GM23338 (cell line): ENCODE data around the gene IL20RB. TPM values are rescaled to one million over a fixed set of nuclear protein-coding genes. Genes with fewer than 3 reads are reported as not detected.

Experiments
- ATAC-seq: fragments of 200-7000 bp; cut with Tn5 transposase; 3 replicates; pipeline ENCODE4 v1.9.1; 2020
- DNase-seq: peaks from one replicate; pipeline ENCODE4 v3.0.0-alpha.2; 2015; ENCODE audit warnings: low spot score
- H2AFZ ChIP-seq: fragments of 200-600 bp; sonication (generic); 2 replicates; pipeline ENCODE4 v1.8.0; 2016; ENCODE audit warnings: antibody characterized with exemption, mild to moderate bottlenecking, moderate library complexity
- H3F3A ChIP-seq: fragments of 200-600 bp; sonication (generic); replicated peaks from 2 replicates; pipeline ENCODE4 v1.8.0; 2017; ENCODE audit warnings: antibody characterized with exemption, mixed run types, low read depth
- H3K27ac ChIP-seq: fragments of 200-600 bp; sonication (generic); 2 replicates; pipeline ENCODE4 v1.6.1; 2016; ENCODE audit warnings: low read depth
- H3K27me3 ChIP-seq: fragments of 200-600 bp; sonication (generic); 2 replicates; pipeline ENCODE4 v1.8.0; 2016; ENCODE audit warnings: mild to moderate bottlenecking, mixed run types, moderate library complexity; ENCODE audit not compliant: insufficient read depth
- H3K36me3 ChIP-seq: fragments of 200-600 bp; sonication (generic); 2 replicates; pipeline ENCODE4 v1.8.0; 2016; ENCODE audit warnings: mild to moderate bottlenecking; ENCODE audit not compliant: insufficient read depth
- H3K4me1 ChIP-seq: fragments of 200-600 bp; sonication (generic); 2 replicates; pipeline ENCODE4 v1.8.0; 2016; ENCODE audit warnings: mild to moderate bottlenecking, moderate library complexity; ENCODE audit not compliant: insufficient read depth
- H3K4me2 ChIP-seq: fragments of 200-600 bp; sonication (generic); 2 replicates; pipeline ENCODE4 v1.7.1; 2017; ENCODE audit warnings: mixed run types
- H3K4me3 ChIP-seq: fragments of 200-600 bp; sonication (generic); 2 replicates; pipeline ENCODE4 v1.6.1; 2016; ENCODE audit warnings: mixed run types
- H3K79me2 ChIP-seq: fragments of 200-600 bp; sonication (generic); replicated peaks from 2 replicates; pipeline ENCODE4 v1.8.0; 2017; ENCODE audit warnings: mild to moderate bottlenecking; ENCODE audit not compliant: insufficient read depth
- H3K9me2 ChIP-seq: fragments of 200-600 bp; sonication (generic); 2 replicates; pipeline ENCODE4 v1.8.0; 2017; ENCODE audit not compliant: insufficient read depth
- H4K20me1 ChIP-seq: fragments of 200-600 bp; sonication (generic); replicated peaks from 2 replicates; pipeline ENCODE4 v1.8.0; 2017; ENCODE audit warnings: mild to moderate bottlenecking; ENCODE audit not compliant: insufficient read depth
- H3K27ac Mint-ChIP-seq: 2 replicates; pipeline ENCODE4 v1.8.0; 2020; ENCODE audit warnings: inconsistent platforms, mild to moderate bottlenecking, moderate library complexity, mixed read lengths
- H3K27me3 Mint-ChIP-seq: 3 replicates; pipeline ENCODE4 v1.8.0; 2022; ENCODE audit warnings: low read depth, mild to moderate bottlenecking, moderate library complexity, mixed read lengths, inconsistent platforms; ENCODE audit not compliant: insufficient read depth, poor library complexity
- H3K36me3 Mint-ChIP-seq: 3 replicates; pipeline ENCODE4 v1.8.0; 2021; ENCODE audit warnings: low read depth, mild to moderate bottlenecking, inconsistent platforms, moderate library complexity, mixed read lengths
- H3K4me1 Mint-ChIP-seq: 3 replicates; pipeline ENCODE4 v1.8.0; 2020; ENCODE audit warnings: mild to moderate bottlenecking, inconsistent platforms, mixed read lengths
- H3K4me3 Mint-ChIP-seq: 3 replicates; pipeline ENCODE4 v1.8.0; 2021; ENCODE audit warnings: moderate library complexity, mild to moderate bottlenecking, inconsistent platforms, mixed read lengths
- H3K9me3 Mint-ChIP-seq: 3 replicates; pipeline ENCODE4 v1.8.0; 2020; ENCODE audit warnings: moderate library complexity, mild to moderate bottlenecking, inconsistent platforms, mixed read lengths
- CREB1 ChIP-seq: fragments of 250-450 bp; sonication (Bioruptor Pico); IDR thresholded peaks from 2 replicates; pipeline ENCODE4 v1.5.0; 2020; ENCODE audit warnings: low read depth, mild to moderate bottlenecking, moderate library complexity
- EZH2 ChIP-seq: fragments of 200-600 bp; sonication (generic); IDR thresholded peaks from one replicate; pipeline ENCODE4 v1.8.0; 2017; ENCODE audit warnings: antibody characterized with exemption, mild to moderate bottlenecking, low read depth; ENCODE audit not compliant: unreplicated experiment
- EZH2phosphoT487 ChIP-seq: fragments of 200-600 bp; sonication (generic); IDR thresholded peaks from one replicate; pipeline ENCODE4 v1.8.1; 2018; ENCODE audit warnings: antibody characterized with exemption; ENCODE audit not compliant: unreplicated experiment
- JUNB ChIP-seq: IDR thresholded peaks from one replicate; pipeline ENCODE4 v1.6.1; 2016; ENCODE audit warnings: antibody characterized with exemption; ENCODE audit not compliant: unreplicated experiment
- NANOG ChIP-seq: IDR thresholded peaks from 2 replicates; pipeline ENCODE4 v1.6.1; 2016; ENCODE audit warnings: antibody characterized with exemption, borderline replicate concordance
- POLR2AphosphoS5 ChIP-seq: IDR thresholded peaks from 2 replicates; pipeline ENCODE4 v1.6.1; 2016; ENCODE audit warnings: antibody characterized with exemption, low read depth
- STAT1 ChIP-seq: IDR thresholded peaks from one replicate; pipeline ENCODE4 v1.6.1; 2016; ENCODE audit warnings: antibody characterized with exemption; ENCODE audit not compliant: unreplicated experiment
- ZNF114 ChIP-seq: fragments of 250-450 bp; sonication (Bioruptor Pico); IDR thresholded peaks from 2 replicates; pipeline ENCODE4 v1.5.0; 2020; ENCODE audit warnings: mild to moderate bottlenecking, moderate library complexity
- ZNF331 ChIP-seq: fragments of 250-450 bp; sonication (Bioruptor Pico); IDR thresholded peaks from 2 replicates; pipeline ENCODE4 v1.5.0; 2020; ENCODE audit warnings: low read depth, mild to moderate bottlenecking, moderate library complexity
- polyA plus RNA-seq: library from polyadenylated mRNA; unstranded; fragments of >200 nt; fragmentation: Nextera tagmentation; extraction: Ambion mirVana; gene quantifications from 2 replicates; pipeline ENCODE4 v1.2.1, GENCODE V29; 2016
- total RNA-seq: library from RNA; depleted of rRNA; stranded (reverse); fragments of >200 nt; shearing (Covaris generic); gene quantifications from 2 replicates; pipeline ENCODE4 v1.2.3, GENCODE V29; 2014
- TF ChIP-seq, protein P1 (sequence below): IDR thresholded peaks from 2 replicates; pipeline ENCODE4 v1.6.1; 2016; ENCODE audit warnings: antibody characterized with exemption
- TF ChIP-seq, protein P2 (sequence below): fragments of 250-450 bp; sonication (Bioruptor Pico); IDR thresholded peaks from 2 replicates; pipeline ENCODE4 v1.5.0; 2020; ENCODE audit warnings: mild to moderate bottlenecking, moderate library complexity
- TF ChIP-seq, protein P3 (sequence below), 2 experiments: fragments of 200-600 bp in 1 of 2; sonication (generic) in 1 of 2; conservative IDR thresholded peaks; 2 replicates each; pipeline versions ENCODE4 v1.5.1 to v1.6.1; 2016 to 2017; ENCODE audit warnings: antibody characterized with exemption in 2 of 2, low read depth in 2 of 2, mild to moderate bottlenecking in 2 of 2, moderate library complexity in 1 of 2
- TF ChIP-seq, protein P4 (sequence below): IDR thresholded peaks from one replicate; pipeline ENCODE4 v1.6.1; 2018; ENCODE audit warnings: antibody characterized with exemption; ENCODE audit not compliant: unreplicated experiment

IL20RB gene
- total and polyA plus RNA-seq, 2 experiments from 2014 or later: 1.7 to 4.6 TPM

DNA sequence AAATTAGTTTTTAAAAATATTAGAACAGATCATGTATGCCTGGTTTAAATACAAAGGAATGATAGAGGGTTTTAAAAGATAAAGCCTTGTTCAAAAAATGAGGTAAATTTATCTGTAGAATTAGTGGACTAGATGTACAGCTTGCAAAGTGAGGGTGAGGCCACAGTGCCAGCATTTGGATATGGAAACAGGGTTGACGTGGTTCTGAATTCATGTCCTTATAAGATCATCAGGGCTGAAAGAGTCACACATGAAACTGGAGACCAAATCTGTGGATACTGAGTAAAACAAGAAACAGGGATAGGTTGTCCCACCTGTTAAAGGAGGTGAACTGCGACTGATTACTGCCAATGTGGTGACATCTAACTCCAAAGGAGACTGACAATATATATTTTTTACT lies 49.5 kb upstream of the IL20RB start:
- Histone ChIP-seq H3K79me2 (peaks cover 100% of the 10 kb centered on the region), H3K4me2 (no peak overlapping the region), H3K4me1 (peaks cover 16% of the 10 kb centered on the region), H2AFZ (no peak overlapping the region), H3K36me3 (no peaks in the 10 kb centered on the region), H3K4me3 (no peak overlapping the region), H4K20me1 (peaks cover 26% of the 10 kb centered on the region), H3K27me3 (no peaks in the 10 kb centered on the region), H3F3A (no peaks in the 10 kb centered on the region), H3K27ac (no peak overlapping the region), H3K9me2 (no peaks in the 10 kb centered on the region)
- ATAC-seq: no peak
- no peak for TF ChIP-seq NANOG
- no peak for TF ChIP-seq POLR2AphosphoS5
- no peak for TF ChIP-seq STAT1
- TF ChIP-seq, protein P1, sequence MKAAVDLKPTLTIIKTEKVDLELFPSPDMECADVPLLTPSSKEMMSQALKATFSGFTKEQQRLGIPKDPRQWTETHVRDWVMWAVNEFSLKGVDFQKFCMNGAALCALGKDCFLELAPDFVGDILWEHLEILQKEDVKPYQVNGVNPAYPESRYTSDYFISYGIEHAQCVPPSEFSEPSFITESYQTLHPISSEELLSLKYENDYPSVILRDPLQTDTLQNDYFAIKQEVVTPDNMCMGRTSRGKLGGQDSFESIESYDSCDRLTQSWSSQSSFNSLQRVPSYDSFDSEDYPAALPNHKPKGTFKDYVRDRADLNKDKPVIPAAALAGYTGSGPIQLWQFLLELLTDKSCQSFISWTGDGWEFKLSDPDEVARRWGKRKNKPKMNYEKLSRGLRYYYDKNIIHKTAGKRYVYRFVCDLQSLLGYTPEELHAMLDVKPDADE: no peak
- no peak for TF ChIP-seq JUNB
- no peak for TF ChIP-seq EZH2
- TF ChIP-seq, protein P2, sequence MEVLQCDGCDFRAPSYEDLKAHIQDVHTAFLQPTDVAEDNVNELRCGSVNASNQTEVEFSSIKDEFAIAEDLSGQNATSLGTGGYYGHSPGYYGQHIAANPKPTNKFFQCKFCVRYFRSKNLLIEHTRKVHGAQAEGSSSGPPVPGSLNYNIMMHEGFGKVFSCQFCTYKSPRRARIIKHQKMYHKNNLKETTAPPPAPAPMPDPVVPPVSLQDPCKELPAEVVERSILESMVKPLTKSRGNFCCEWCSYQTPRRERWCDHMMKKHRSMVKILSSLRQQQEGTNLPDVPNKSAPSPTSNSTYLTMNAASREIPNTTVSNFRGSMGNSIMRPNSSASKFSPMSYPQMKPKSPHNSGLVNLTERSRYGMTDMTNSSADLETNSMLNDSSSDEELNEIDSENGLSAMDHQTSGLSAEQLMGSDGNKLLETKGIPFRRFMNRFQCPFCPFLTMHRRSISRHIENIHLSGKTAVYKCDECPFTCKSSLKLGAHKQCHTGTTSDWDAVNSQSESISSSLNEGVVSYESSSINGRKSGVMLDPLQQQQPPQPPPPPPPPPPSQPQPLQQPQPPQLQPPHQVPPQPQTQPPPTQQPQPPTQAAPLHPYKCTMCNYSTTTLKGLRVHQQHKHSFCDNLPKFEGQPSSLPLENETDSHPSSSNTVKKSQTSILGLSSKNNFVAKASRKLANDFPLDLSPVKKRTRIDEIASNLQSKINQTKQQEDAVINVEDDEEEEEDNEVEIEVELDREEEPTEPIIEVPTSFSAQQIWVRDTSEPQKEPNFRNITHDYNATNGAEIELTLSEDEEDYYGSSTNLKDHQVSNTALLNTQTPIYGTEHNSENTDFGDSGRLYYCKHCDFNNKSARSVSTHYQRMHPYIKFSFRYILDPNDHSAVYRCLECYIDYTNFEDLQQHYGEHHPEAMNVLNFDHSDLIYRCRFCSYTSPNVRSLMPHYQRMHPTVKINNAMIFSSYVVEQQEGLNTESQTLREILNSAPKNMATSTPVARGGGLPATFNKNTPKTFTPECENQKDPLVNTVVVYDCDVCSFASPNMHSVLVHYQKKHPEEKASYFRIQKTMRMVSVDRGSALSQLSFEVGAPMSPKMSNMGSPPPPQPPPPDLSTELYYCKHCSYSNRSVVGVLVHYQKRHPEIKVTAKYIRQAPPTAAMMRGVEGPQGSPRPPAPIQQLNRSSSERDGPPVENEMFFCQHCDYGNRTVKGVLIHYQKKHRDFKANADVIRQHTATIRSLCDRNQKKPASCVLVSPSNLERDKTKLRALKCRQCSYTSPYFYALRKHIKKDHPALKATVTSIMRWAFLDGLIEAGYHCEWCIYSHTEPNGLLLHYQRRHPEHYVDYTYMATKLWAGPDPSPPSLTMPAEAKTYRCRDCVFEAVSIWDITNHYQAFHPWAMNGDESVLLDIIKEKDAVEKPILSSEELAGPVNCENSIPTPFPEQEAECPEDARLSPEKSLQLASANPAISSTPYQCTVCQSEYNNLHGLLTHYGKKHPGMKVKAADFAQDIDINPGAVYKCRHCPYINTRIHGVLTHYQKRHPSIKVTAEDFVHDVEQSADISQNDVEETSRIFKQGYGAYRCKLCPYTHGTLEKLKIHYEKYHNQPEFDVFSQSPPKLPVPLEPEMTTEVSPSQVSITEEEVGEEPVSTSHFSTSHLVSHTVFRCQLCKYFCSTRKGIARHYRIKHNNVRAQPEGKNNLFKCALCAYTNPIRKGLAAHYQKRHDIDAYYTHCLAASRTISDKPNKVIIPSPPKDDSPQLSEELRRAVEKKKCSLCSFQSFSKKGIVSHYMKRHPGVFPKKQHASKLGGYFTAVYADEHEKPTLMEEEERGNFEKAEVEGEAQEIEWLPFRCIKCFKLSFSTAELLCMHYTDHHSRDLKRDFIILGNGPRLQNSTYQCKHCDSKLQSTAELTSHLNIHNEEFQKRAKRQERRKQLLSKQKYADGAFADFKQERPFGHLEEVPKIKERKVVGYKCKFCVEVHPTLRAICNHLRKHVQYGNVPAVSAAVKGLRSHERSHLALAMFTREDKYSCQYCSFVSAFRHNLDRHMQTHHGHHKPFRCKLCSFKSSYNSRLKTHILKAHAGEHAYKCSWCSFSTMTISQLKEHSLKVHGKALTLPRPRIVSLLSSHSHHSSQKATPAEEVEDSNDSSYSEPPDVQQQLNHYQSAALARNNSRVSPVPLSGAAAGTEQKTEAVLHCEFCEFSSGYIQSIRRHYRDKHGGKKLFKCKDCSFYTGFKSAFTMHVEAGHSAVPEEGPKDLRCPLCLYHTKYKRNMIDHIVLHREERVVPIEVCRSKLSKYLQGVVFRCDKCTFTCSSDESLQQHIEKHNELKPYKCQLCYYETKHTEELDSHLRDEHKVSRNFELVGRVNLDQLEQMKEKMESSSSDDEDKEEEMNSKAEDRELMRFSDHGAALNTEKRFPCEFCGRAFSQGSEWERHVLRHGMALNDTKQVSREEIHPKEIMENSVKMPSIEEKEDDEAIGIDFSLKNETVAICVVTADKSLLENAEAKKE (CRISPR knock-in tag): no peak
- no peak for TF ChIP-seq ZNF114
- TF ChIP-seq CREB1 (CRISPR knock-in tag): no peak
- no peak for TF ChIP-seq EZH2phosphoT487
- TF ChIP-seq, protein P3, sequence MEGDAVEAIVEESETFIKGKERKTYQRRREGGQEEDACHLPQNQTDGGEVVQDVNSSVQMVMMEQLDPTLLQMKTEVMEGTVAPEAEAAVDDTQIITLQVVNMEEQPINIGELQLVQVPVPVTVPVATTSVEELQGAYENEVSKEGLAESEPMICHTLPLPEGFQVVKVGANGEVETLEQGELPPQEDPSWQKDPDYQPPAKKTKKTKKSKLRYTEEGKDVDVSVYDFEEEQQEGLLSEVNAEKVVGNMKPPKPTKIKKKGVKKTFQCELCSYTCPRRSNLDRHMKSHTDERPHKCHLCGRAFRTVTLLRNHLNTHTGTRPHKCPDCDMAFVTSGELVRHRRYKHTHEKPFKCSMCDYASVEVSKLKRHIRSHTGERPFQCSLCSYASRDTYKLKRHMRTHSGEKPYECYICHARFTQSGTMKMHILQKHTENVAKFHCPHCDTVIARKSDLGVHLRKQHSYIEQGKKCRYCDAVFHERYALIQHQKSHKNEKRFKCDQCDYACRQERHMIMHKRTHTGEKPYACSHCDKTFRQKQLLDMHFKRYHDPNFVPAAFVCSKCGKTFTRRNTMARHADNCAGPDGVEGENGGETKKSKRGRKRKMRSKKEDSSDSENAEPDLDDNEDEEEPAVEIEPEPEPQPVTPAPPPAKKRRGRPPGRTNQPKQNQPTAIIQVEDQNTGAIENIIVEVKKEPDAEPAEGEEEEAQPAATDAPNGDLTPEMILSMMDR (conservative IDR thresholded peaks at IDR 0.05; ENCODE audit: low read depth in 2 of 2): no peak
- no peak for TF ChIP-seq ZNF331 (CRISPR knock-in tag)
- TF ChIP-seq, protein P4, sequence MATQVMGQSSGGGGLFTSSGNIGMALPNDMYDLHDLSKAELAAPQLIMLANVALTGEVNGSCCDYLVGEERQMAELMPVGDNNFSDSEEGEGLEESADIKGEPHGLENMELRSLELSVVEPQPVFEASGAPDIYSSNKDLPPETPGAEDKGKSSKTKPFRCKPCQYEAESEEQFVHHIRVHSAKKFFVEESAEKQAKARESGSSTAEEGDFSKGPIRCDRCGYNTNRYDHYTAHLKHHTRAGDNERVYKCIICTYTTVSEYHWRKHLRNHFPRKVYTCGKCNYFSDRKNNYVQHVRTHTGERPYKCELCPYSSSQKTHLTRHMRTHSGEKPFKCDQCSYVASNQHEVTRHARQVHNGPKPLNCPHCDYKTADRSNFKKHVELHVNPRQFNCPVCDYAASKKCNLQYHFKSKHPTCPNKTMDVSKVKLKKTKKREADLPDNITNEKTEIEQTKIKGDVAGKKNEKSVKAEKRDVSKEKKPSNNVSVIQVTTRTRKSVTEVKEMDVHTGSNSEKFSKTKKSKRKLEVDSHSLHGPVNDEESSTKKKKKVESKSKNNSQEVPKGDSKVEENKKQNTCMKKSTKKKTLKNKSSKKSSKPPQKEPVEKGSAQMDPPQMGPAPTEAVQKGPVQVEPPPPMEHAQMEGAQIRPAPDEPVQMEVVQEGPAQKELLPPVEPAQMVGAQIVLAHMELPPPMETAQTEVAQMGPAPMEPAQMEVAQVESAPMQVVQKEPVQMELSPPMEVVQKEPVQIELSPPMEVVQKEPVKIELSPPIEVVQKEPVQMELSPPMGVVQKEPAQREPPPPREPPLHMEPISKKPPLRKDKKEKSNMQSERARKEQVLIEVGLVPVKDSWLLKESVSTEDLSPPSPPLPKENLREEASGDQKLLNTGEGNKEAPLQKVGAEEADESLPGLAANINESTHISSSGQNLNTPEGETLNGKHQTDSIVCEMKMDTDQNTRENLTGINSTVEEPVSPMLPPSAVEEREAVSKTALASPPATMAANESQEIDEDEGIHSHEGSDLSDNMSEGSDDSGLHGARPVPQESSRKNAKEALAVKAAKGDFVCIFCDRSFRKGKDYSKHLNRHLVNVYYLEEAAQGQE: no peak
- no peak overlapping the region for H3K4me3 Mint-ChIP-seq
- no peak for DNase-seq
- H3K27ac Mint-ChIP-seq: no peak overlapping the region
- peaks cover 7% of the 10 kb centered on the region for H3K27me3 Mint-ChIP-seq
- no peaks in the 10 kb centered on the region for H3K9me3 Mint-ChIP-seq
- peaks cover 52% of the 10 kb centered on the region for H3K4me1 Mint-ChIP-seq
- H3K36me3 Mint-ChIP-seq: no peaks in the 10 kb centered on the region; the same call in 2 of the 3 replicates
